Skeletal muscle cell (primary cell): ENCODE results near the gene LPAR5.

ENCODE experiments used
- DNase-seq: peaks from one replicate; pipeline ENCODE4 v3.0.0-alpha.2; 2010; ENCODE audit warnings: low read depth
- H3K4me3 ChIP-seq: 2 replicates; pipeline ENCODE4 v1.5.1; 2011; ENCODE audit warnings: low read depth, mild to moderate bottlenecking, control low read depth, low read length, moderate library complexity

LPAR5 gene

DNA sequence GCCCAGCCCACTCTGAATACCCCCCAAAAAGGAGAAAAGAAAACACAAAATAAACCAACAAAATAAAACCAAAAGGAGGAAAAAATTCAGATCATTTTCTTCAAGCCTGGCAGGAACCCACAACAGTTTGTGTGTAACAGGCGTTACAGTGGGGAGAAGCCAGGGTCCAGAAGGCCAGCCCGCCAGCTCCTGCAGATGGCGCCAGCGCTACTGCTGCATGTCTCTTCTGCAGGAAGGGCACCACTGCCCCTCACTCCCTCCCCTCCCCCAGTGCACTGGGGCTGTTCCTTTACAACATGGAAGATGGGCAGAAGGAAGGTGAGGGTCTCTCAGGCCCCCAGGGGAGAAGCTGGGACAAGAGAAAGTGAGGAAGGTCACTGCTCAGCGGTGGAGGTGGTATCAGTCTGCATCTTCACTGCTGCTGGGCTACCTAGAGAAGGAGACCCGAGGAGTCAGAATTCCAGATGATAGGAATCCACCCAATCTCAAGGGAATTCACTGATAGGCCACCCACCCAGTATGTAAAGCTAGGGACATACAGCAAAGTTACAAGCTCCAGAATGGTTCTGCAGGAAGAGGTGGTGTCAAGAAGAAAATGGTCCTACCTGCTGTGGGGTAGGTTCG lies 65.4 kb downstream of the LPAR5 start:
- DNase-seq: no peak
- no peak overlapping the region for H3K4me3 ChIP-seq

DNA sequence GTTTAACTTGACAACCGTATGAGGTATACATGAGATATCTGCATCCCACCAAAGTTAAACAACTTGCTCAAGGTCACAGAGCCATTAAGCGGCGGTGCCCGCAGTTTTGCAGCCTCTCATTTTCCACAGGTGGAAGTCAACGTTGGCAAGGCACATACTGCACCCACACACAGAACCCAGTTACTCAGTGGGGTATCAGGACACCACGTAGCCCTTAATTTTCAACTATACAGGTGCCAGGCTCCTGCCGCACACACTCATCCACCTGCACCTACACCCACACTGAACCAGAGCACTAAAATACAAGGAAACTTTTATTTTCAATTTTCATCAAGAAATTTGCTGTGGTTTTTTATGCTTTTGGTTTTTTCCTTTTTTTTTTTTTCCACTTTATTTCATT lies 66.0 kb downstream of the LPAR5 start:
- DNase-seq: no peak
- no peak overlapping the region for H3K4me3 ChIP-seq

DNA sequence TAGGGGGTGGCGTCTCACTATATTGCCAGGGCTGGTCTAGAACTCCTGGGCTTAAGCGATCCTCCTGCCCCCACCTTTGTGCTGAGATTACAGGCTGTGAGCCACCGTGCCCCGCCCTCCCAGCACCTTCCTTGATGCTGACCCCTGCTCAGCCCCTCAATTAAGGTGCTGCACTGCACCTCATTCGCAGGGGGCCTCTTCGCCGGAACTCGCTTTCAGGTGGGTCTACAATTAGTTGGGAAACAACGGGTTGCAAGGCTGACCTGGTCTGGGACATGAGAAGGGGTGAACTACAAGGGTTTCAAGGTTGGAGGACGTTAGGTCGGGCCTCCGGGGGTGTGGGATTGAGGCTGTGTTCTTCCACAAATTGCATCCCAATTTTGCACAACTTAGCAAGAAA lies 66.4 kb downstream of the LPAR5 start:
- no peak for DNase-seq
- no peak overlapping the region for H3K4me3 ChIP-seq
